H9 (cell line): ENCODE data around the gene PTPN7. TPM values are rescaled to one million over a fixed set of nuclear protein-coding genes. Genes with fewer than 3 reads are reported as not detected.
"Not testable (repeated sequence)": the region's sequence is repeated elsewhere in the genome, so short reads cannot be mapped to it uniquely, and the experiment has no call there.

ENCODE experiments used
- DNase-seq: peaks from one replicate; pipeline ENCODE4 v3.0.0-alpha.2; 2017
- H2AFZ ChIP-seq: one replicate; pipeline ENCODE4 v1.6.1; 2013; ENCODE audit warnings: mild to moderate bottlenecking, low read length, control low read depth, moderate library complexity
- H2AK5ac ChIP-seq: 2 replicates; pipeline ENCODE4 v1.6.1; 2013; ENCODE audit warnings: low read length, control low read depth, mixed read lengths; ENCODE audit not compliant: insufficient read length
- H2BK120ac ChIP-seq: one replicate; pipeline ENCODE4 v1.6.1; 2013; ENCODE audit warnings: low read depth, mild to moderate bottlenecking, low read length, control low read depth, inconsistent platforms; ENCODE audit not compliant: poor library complexity, severe bottlenecking
- H2BK12ac ChIP-seq: 2 replicates; pipeline ENCODE4 v1.6.1; 2013; ENCODE audit warnings: low read length, control low read depth, mixed read lengths, low read depth; ENCODE audit not compliant: insufficient read length
- H2BK15ac ChIP-seq: 2 replicates; pipeline ENCODE4 v1.6.1; 2013; ENCODE audit warnings: low read depth, low read length, control low read depth
- H2BK20ac ChIP-seq: one replicate; pipeline ENCODE4 v1.6.1; 2013; ENCODE audit warnings: low read depth, mild to moderate bottlenecking, low read length, control low read depth, inconsistent platforms; ENCODE audit not compliant: poor library complexity, severe bottlenecking
- H2BK5ac ChIP-seq: 2 replicates; pipeline ENCODE4 v1.6.1; 2013; ENCODE audit warnings: low read length, control low read depth, mixed read lengths; ENCODE audit not compliant: insufficient read length
- H3K14ac ChIP-seq: 2 replicates; pipeline ENCODE4 v1.6.1; 2013; ENCODE audit warnings: low read length, control low read depth; ENCODE audit not compliant: insufficient read depth
- H3K18ac ChIP-seq: 2 replicates; pipeline ENCODE4 v1.6.1; 2013; ENCODE audit warnings: low read depth, mild to moderate bottlenecking, mixed read lengths, low read length, control low read depth; ENCODE audit not compliant: insufficient read length
- H3K23ac ChIP-seq: 2 replicates; pipeline ENCODE4 v1.6.1; 2013; ENCODE audit warnings: low read length, control low read depth, mixed read lengths, low read depth; ENCODE audit not compliant: insufficient read length
- H3K23me2 ChIP-seq: 2 replicates; pipeline ENCODE4 v1.6.1; 2013; ENCODE audit warnings: low read depth, mild to moderate bottlenecking, mixed read lengths, low read length, control low read depth; ENCODE audit not compliant: insufficient read length, poor library complexity, severe bottlenecking
- H3K27ac ChIP-seq: 2 replicates; pipeline ENCODE4 v1.5.1; 2013; ENCODE audit warnings: low read length, control low read depth, mixed read lengths, low read depth; ENCODE audit not compliant: insufficient read length
- H3K27me3 ChIP-seq: 2 replicates; pipeline ENCODE4 v1.6.1; 2013; ENCODE audit warnings: low read length, control low read depth, inconsistent platforms; ENCODE audit not compliant: insufficient read depth
- H3K4ac ChIP-seq: 2 replicates; pipeline ENCODE4 v1.6.1; 2013; ENCODE audit warnings: low read depth, mild to moderate bottlenecking, control low read depth, inconsistent platforms, low read length, moderate library complexity
- H3K4me1 ChIP-seq: 2 replicates; pipeline ENCODE4 v1.6.1; 2013; ENCODE audit warnings: low read length, control low read depth, inconsistent platforms; ENCODE audit not compliant: insufficient read depth
- H3K4me2 ChIP-seq: 2 replicates; pipeline ENCODE4 v1.6.1; 2013; ENCODE audit warnings: low read length, control low read depth, mixed read lengths; ENCODE audit not compliant: insufficient read length, insufficient read depth
- H3K56ac ChIP-seq: 2 replicates; pipeline ENCODE4 v1.6.1; 2013; ENCODE audit warnings: low read depth, mild to moderate bottlenecking, mixed read lengths, low read length, control low read depth; ENCODE audit not compliant: insufficient read length
- H3K79me1 ChIP-seq: 2 replicates; pipeline ENCODE4 v1.6.1; 2013; ENCODE audit warnings: low read depth, mild to moderate bottlenecking, moderate library complexity, low read length, control low read depth, inconsistent platforms; ENCODE audit not compliant: insufficient read depth, poor library complexity, severe bottlenecking
- H3K79me2 ChIP-seq: 2 replicates; pipeline ENCODE4 v1.6.1; 2013; ENCODE audit warnings: low read length, control low read depth, inconsistent platforms; ENCODE audit not compliant: insufficient read depth
- H3K9ac ChIP-seq: 2 replicates; pipeline ENCODE4 v1.6.1; 2013; ENCODE audit warnings: low read length, control low read depth, mixed read lengths; ENCODE audit not compliant: insufficient read length; ENCODE audit errors: extremely low read depth
- H3K9me3 ChIP-seq: one replicate; pipeline ENCODE4 v1.6.1; 2013; ENCODE audit warnings: low read depth, low read length, inconsistent platforms; ENCODE audit not compliant: control insufficient read depth
- H3T11ph ChIP-seq: one replicate; pipeline ENCODE4 v1.6.1; 2013; ENCODE audit warnings: mild to moderate bottlenecking, low read length, control low read depth, inconsistent platforms
- H4K20me1 ChIP-seq: one replicate; pipeline ENCODE4 v1.6.1; 2013; ENCODE audit not compliant: control insufficient read depth, insufficient read length, insufficient read depth
- H4K5ac ChIP-seq: 2 replicates; pipeline ENCODE4 v1.6.1; 2013; ENCODE audit warnings: low read depth, mild to moderate bottlenecking, mixed read lengths, low read length, control low read depth; ENCODE audit not compliant: insufficient read length
- H4K8ac ChIP-seq: replicated peaks from 2 replicates; pipeline ENCODE4 v1.6.1; 2013; ENCODE audit warnings: low read length, control low read depth, mixed read lengths, low read depth; ENCODE audit not compliant: insufficient read length
- H4K91ac ChIP-seq: 2 replicates; pipeline ENCODE4 v1.6.1; 2013; ENCODE audit warnings: low read depth, mild to moderate bottlenecking, moderate library complexity, mixed read lengths, low read length, control low read depth; ENCODE audit not compliant: insufficient read length
- H3K27ac Mint-ChIP-seq, 3 experiments: 2 replicates in 2 of 3; 3 replicates in 1 of 3; pipeline ENCODE4 v1.8.0; 2020 to 2021; ENCODE audit warnings: mixed read lengths in 3 of 3, mild to moderate bottlenecking in 1 of 3, moderate library complexity in 1 of 3
- H3K27me3 Mint-ChIP-seq: 2 replicates; pipeline ENCODE4 v1.8.0; 2021; ENCODE audit warnings: low read depth, mild to moderate bottlenecking, moderate library complexity, mixed read lengths
- H3K36me3 Mint-ChIP-seq, 3 experiments: 2 replicates in 2 of 3; 3 replicates in 1 of 3; pipeline ENCODE4 v1.8.0; 2020 to 2021; ENCODE audit warnings: low read depth in 3 of 3, mixed read lengths in 3 of 3; ENCODE audit not compliant: insufficient read depth in 1 of 3
- H3K4me1 Mint-ChIP-seq, 2 experiments: 2 replicates each; pipeline ENCODE4 v1.8.0; 2020; ENCODE audit warnings: mixed read lengths in 2 of 2
- H3K4me3 Mint-ChIP-seq, 2 experiments: 2 replicates in 1 of 2; 3 replicates in 1 of 2; pipeline ENCODE4 v1.8.0; 2020 to 2021; ENCODE audit warnings: mild to moderate bottlenecking in 2 of 2, mixed read lengths in 2 of 2, moderate library complexity in 1 of 2
- H3K9me3 Mint-ChIP-seq, 2 experiments: 2 replicates in 1 of 2; 3 replicates in 1 of 2; pipeline ENCODE4 v1.8.0; 2020; ENCODE audit warnings: mild to moderate bottlenecking in 2 of 2, mixed read lengths in 2 of 2, moderate library complexity in 1 of 2
- WGBS: extraction: QIAGEN DNeasy Blood & Tissue Kit; methylation state at CpG from one replicate; pipeline ENCODE4 v1.1.7; 2013; ENCODE audit warnings: missing lambda C conversion rate, low lambda C conversion rate, mixed read lengths; ENCODE audit not compliant: insufficient read length; ENCODE audit errors: extremely low coverage; 5-methylcytosine and 5-hydroxymethylcytosine counted together
- total RNA-seq: library from RNA; stranded (reverse); gene quantifications from 2 replicates; pipeline ENCODE4 v1.2.1, GENCODE V29; 2021
- TF ChIP-seq, protein P1 (sequence below): fragments of 200-600 bp; sonication (generic); conservative IDR thresholded peaks from 3 replicates; pipeline ENCODE4 v1.8.0; 2021; ENCODE audit warnings: antibody characterized with exemption, mild to moderate bottlenecking

PTPN7 gene
- total RNA-seq, 1 experiment from 2014 or later = 0.72 TPM

GRCh38 chr1:202192770-202193613 is 32.6 kb upstream of the PTPN7 start:
- Histone ChIP-seq H3K27ac (no peak overlapping the region), H4K91ac (no peak overlapping the region), H4K5ac (no peak overlapping the region), H3K14ac (no peak overlapping the region), H3K27me3 (peaks cover 11% of the 10 kb centered on the region; the same call in 1 of the 2 replicates), H2BK20ac (no peak overlapping the region), H2BK12ac (no peak overlapping the region), H4K20me1 (no peaks in the 10 kb centered on the region), H2AFZ (no peak overlapping the region), H4K8ac (no peak overlapping the region), H3K79me2 (no peaks in the 10 kb centered on the region), H3K4ac (no peak overlapping the region), H2BK15ac (no peak overlapping the region), H3K23ac (no peak overlapping the region), H2AK5ac (no peak overlapping the region), H3K4me2 (peak overlapping the region; percentile 65), H2BK5ac (no peak overlapping the region), H3K9ac (no peak overlapping the region), H3K4me1 (no peaks in the 10 kb centered on the region; the same call in 1 of the 2 replicates), H2BK120ac (no peak overlapping the region), H3K23me2 (peaks cover 4% of the 10 kb centered on the region), H3K9me3 (no peaks in the 10 kb centered on the region), H3K79me1 (no peaks in the 10 kb centered on the region), H3T11ph (no peak overlapping the region), H3K18ac (no peak overlapping the region), H3K56ac (no peak overlapping the region)
- Mint-ChIP-seq H3K27me3 (peaks cover 54% of the 10 kb centered on the region), H3K4me1 (peaks cover 6 to 14% of the 10 kb centered on the region in 2 experiments), H3K27ac (no peak overlapping the region), H3K4me3 (peak overlapping the region; percentile 61 to 82), H3K9me3 (no peaks in the 10 kb centered on the region; a peak in 2 of 5 replicates), H3K36me3 (no peaks in the 10 kb centered on the region; a peak in 1 of 7 replicates)
- TF ChIP-seq, protein P1, sequence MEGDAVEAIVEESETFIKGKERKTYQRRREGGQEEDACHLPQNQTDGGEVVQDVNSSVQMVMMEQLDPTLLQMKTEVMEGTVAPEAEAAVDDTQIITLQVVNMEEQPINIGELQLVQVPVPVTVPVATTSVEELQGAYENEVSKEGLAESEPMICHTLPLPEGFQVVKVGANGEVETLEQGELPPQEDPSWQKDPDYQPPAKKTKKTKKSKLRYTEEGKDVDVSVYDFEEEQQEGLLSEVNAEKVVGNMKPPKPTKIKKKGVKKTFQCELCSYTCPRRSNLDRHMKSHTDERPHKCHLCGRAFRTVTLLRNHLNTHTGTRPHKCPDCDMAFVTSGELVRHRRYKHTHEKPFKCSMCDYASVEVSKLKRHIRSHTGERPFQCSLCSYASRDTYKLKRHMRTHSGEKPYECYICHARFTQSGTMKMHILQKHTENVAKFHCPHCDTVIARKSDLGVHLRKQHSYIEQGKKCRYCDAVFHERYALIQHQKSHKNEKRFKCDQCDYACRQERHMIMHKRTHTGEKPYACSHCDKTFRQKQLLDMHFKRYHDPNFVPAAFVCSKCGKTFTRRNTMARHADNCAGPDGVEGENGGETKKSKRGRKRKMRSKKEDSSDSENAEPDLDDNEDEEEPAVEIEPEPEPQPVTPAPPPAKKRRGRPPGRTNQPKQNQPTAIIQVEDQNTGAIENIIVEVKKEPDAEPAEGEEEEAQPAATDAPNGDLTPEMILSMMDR = peak; percentile 92
- peak; percentile 87 for DNase-seq
- no CpG with 5 or more reads among the region's 18 CpGs for WGBS

DNA sequence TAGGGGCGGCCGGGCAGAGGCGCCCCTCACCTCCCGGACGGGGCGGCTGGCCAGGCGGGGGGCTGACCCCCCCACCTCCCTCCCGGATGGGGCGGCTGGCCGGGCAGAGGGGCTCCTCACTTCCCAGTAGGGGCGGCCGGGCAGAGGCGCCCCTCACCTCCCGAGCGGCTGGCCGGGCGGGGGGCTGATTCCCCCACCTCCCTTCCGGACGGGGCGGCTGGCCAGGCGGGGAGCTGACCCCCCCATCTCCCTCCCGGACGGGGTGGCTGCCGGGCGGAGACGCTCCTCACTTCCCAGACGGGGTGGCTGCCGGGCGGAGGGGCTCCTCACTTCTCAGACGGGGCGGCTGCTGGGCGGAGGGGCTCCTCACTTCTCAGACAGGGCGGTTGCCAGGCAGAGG is 31.0 kb upstream of the PTPN7 start:
- H3K9me3 Mint-ChIP-seq, H2BK15ac ChIP-seq, H2BK12ac ChIP-seq, H3K23me2 ChIP-seq, H4K91ac ChIP-seq, DNase-seq, H4K8ac ChIP-seq, H3K18ac ChIP-seq, H3K4ac ChIP-seq, H3K9me3 ChIP-seq, H3T11ph ChIP-seq, H3K4me2 ChIP-seq, H3K27ac ChIP-seq, H3K23ac ChIP-seq, H2BK20ac ChIP-seq, H3K14ac ChIP-seq, H2BK5ac ChIP-seq, H3K79me2 ChIP-seq, H2BK120ac ChIP-seq, H3K27ac Mint-ChIP-seq, H4K5ac ChIP-seq, H3K4me3 Mint-ChIP-seq, H3K36me3 Mint-ChIP-seq, H3K4me1 ChIP-seq, H2AFZ ChIP-seq, H4K20me1 ChIP-seq, H2AK5ac ChIP-seq, H3K9ac ChIP-seq, H3K56ac ChIP-seq, H3K79me1 ChIP-seq: not testable (repeated sequence)
- peaks cover 6 to 14% of the 10 kb centered on the region in 2 experiments for H3K4me1 Mint-ChIP-seq
- WGBS = no CpG with 5 or more reads among the region's 33 CpGs
- peaks cover 45% of the 10 kb centered on the region for H3K27me3 Mint-ChIP-seq
- peaks cover 11% of the 10 kb centered on the region; the same call in 1 of the 2 replicates for H3K27me3 ChIP-seq
